NK-92 treated with Interleukin-12 subunit alpha and Interleukin-12 subunit beta, amount 100 ng/mL, for 24 hours (cell line): ENCODE results near the gene IGF1R.

ENCODE experiments used
- DNase-seq: peaks from one replicate; lab custom pipeline; 2025; lab: John Stamatoyannopoulos, UW

Gene IGF1R

DNA sequence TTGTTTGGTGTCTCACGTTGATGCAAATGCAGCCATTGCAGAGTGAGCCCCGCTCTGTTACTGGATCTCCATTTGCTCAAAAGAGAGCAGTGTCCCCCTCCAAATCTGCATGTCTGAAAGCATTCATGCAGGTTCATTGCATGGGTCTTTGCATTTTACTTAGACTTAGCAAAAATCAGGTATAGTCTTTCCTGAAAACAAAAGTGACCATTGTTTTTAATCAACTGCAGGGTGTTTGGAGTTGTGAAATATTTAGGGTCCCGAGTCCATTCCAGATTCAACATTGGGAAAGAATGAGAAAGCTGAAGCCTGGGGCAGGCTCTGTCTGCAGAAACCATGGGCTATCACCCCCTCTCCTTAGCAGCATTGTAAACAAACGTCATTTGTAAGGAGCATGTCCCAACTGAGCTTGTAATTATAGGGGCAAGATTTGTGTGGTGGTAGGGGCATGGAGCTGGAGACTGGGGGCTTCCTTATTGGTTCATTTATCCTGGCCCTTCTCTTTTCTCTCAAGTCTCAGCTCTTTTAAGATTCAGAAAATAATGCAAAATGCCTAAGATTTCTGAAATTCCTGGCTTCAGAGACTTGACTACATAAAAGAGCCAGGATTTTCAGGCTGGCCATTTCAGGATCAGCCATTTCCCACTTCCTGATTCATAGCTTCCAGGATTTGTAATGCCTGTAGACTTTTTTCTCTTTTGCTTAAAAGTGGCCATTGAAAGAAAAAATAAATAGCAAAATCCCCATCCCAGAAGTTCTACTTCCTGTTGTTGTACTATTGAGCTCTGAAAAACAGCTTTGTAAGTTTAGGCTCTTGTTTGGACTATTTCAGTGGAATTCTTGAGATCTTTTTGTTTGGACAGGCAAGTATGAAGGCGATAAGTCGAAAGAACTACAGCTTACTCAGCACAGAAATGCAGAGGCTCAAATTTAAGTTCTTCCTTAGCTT lies 23.0 kb downstream of the IGF1R start:
- DNase-seq: no peak

DNA sequence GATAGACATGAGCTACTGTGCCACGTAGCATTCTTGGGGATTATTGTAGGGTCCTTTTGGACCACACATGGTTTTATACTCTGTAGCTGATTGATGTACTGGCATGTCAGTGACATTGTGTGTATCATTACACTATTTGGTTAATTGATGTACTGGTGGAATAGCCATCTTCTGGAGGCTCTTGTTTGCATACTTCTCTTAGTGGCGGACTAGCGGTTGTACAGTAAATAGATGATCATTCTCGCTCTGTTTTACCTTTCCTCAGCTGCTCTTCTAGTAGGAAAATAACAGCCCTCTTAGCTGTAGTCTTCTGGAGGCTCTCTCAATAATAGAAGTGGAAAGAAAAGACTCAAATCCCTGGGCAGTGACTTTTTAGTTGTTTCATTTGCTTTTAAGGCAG lies 24.8 kb downstream of the IGF1R start:
- no peak for DNase-seq

DNA sequence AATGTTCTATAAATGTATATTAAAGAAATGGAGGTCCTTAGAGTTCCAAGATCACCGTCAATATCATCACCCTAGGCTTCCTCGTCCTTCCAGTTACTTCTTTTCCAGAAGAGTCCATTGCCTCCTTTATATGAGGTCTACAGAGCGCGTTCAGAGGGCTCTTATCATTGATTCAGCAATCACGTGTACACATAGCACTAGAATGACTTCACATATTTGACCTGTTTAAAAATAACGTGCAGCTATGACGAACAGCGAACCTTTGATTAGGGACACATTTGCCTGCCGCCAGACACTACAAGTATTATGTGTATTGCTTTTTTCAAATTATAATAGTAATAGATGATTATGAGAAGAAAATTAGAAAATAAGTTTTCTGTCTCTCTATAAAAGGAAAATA lies 26.0 kb downstream of the IGF1R start:
- DNase-seq: no peak

DNA sequence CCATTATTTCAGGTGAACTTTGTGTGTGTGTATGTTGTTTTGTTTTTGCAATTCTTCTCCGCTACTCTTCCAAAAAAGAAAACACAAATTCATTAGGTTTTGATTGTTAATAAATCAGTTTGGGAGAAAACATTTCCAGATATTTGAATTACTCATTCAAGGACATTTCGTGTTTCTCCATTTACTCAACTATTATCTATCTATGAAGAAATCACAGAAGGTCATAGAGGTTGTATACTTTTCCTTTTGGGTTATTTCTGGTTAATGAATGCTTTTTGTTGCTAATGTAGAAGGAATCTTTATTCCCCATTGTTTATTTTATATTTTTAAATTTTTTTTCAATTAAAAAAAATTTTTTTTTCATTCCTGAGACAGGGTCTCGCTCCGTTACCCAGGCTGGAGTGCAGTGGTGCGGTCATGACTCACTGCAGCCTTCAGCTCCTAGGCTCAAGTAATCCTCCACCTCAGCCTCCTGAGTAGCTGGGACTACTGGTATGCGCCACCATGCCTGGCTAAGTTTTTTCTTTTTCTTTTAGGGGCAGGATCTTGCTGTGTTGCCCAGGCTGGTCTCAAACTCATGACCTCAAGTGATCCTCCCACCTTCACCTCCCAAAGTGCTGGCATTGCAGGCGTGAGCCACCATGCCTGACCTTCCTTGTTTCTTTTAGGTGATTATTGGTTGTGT lies 28.4 kb downstream of the IGF1R start:
- no peak for DNase-seq

DNA sequence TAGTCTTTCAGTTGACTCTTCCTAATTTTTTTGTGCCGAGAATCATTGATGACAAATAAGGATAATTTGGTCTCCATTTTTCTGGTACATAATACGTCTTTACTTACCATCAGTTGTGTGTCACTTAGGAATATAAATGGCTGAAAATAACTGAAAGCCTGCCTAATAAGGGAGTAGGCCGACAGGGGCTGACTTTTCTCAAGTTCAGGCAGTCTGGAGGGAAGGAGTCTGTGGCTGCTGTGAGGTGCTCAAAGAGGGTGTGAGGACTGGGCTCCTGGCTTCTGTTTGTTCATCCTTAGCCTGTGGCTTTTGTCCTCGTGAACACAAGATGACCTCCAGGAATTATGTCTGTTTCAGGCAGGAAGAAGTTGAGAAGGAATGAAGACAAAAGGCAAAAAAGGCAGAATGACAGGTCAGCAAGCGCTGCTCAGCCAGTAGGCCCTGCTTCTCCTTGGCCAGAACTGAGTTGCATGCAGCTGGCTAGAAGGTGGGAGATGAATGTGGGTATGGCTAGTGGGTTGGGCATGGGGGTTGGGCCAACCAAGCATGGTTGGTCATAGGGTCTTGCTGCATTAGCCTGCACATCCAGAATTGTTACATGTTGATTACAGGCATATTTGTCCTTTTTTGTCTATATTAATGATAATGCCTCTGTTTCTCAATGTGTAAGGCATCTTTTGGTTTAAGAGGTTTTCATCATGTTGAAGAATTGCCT lies 29.2 kb downstream of the IGF1R start:
- DNase-seq: no peak

DNA sequence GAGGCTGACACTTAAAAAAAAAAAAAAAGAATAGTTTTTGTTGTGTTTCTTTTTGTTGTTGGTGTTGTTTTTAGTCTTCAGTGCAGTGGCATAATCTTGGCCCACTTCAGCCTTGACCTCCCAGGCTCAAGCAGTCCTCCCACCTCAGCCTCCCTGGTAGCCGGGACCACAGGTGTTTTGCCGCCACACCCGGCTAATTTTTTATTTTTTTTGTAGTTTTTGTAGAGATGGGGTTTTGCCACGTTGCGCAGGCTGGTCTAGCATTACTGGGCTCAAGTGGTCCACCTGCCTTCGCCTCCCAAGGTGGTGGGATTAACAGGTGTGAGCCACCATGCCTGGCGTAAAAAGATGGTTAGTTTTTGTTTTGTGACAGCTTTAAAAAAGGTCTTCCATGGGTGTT lies 30.1 kb downstream of the IGF1R start:
- no peak for DNase-seq

DNA sequence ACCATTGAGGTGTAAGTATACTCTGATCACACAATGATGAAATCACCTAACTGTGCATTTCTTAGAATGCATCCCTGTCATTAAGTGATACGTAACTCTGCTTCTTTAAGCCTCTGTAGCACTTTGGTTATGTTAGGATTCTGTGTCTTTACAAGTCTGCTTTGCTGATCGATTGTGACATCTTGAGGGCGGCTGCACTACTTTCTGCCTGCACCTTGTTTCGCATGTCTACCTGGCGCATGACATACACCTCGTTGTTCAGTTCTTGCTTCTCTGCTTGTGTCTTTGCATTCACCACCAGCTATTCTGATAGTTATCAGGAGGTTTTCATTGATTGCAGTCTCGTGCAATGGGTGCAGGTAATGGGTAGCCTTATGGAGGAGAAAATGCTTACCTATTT lies 32.7 kb downstream of the IGF1R start:
- no peak for DNase-seq

DNA sequence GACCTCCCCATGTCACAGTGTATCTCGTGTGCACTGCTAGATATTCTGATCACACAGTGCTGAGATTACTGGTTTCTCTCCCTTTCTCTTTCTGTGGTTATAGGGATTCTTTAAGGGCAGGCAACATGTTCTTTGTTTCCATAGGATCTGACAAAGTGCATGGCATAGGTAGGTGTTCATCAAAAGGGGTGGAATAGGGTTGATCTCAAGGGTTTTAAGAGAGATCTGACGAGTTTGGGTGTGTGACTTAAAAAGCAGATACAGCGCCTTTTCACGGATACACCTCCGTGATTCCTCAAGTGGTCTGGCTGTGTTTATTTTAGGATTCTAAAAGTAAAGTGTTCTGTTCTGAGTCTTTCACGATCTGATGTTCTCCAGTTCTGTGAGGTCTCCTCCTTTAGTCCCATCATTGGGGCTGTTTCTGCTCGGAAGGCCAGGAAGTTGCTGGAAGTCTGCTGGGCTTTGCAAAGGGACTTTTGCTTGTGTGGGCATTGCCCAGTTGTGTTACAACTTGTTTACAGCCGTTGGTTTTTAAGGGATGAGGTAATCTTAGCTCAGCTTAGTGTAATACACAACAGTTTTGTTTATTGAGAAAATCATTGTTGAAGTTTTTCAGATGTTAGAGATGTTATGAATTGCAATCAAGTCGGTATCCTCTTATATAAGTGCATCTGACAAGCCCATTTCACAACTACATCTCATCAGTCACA lies 34.8 kb downstream of the IGF1R start:
- DNase-seq: no peak

DNA sequence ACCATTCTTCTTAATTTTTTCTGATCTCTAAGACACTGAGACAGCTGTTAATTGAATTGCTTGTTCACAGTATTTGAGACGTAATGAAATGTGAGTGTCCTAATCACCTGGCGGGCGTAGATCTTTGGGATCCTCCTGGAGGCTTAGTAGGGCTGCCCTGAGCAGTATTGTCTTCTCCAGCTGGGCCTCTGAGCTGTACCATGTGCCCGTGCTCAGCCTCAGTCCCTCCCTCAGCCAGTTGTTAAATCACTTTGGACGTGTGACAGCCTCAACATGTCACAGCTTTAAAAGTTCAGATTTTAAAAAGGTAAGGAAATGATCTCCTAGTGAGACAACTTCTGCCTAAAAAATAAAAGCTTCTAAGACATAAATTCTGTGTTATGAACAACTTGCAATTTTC lies 35.5 kb downstream of the IGF1R start:
- no peak for DNase-seq

DNA sequence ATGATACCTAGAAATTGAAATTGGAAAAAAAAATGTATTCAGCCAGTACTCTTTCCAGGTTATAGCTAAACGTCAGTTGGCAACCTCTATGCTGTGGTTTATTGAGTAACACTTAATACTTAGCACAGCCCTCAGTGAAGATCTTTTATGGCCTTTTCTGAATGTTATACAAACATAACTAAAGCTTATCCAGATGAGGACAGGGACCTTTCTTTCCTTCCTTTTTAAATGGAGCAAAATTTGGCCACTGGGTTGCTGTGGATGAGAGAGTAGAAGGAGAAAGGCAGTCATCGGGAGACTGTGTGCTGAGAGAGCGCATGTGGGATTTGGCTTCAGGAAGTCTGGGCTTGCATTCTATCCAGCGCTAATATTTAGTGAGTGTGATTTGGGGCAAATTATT lies 36.1 kb downstream of the IGF1R start:
- DNase-seq: no peak

DNA sequence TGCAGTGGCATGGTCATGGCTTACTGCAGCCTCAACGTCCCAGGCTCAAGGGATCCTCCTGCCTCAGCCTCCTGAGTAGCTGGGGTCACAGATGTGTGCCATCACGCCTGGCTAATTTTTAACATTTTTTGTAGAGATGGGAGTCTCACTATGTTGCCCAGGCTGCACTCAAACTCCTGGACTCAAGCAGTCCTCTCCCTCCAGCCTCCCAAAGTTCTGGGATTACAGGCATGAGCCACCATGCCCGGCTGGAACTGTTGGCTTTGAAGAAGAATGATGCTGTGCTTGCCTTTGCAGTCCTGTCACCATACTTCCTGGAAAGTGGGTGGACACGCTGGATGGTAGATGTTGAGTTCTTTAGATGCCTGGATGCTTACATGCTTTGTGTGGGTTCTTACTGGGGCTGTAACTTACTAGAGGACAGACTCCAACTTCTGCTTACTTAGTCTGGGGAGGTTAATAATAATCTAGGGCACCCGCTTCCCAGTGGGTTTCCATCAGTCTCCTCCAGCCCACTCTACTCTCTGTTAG lies 36.7 kb downstream of the IGF1R start:
- DNase-seq: no peak

DNA sequence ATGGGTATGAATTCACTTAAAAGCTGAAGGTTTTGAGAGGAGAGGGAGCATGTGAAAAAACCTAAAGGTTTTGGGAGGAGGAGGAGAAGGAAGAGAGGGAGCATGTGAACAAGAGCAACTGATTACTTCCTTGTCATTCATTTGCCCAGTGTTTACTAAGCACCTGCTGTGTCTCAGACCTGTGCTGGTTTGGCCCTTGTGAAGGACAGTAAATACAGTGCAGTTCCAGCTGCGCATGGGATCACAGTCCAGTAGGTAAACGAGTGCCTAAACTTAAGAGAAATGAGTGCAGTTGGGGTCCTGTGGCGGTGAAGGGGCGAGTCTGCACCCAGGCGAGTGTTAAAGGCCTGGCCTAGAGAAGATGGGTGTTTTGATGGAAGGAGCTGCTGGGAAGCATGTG lies 38.6 kb downstream of the IGF1R start:
- DNase-seq: no peak

DNA sequence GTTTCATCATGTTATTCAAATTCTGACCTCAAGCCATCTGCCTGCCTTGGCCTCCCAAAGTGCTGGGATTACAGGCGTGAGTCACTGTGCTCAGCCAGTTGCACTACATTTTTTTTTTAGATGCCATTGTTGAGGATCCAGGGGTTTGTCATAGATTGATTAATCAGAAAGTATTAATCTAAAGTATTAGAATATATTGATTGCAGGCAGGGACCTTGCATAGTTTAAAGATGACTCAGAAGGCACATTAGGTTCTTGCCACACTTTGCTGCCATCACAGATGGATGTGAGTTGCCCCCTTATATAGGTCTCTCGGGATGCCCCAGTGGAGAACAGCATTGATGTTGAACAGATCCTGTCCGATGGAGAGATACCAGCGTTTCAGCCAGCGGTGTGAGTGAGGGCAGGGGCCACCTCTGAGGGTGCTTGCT lies 41.1 kb downstream of the IGF1R start:
- no peak for DNase-seq

DNA sequence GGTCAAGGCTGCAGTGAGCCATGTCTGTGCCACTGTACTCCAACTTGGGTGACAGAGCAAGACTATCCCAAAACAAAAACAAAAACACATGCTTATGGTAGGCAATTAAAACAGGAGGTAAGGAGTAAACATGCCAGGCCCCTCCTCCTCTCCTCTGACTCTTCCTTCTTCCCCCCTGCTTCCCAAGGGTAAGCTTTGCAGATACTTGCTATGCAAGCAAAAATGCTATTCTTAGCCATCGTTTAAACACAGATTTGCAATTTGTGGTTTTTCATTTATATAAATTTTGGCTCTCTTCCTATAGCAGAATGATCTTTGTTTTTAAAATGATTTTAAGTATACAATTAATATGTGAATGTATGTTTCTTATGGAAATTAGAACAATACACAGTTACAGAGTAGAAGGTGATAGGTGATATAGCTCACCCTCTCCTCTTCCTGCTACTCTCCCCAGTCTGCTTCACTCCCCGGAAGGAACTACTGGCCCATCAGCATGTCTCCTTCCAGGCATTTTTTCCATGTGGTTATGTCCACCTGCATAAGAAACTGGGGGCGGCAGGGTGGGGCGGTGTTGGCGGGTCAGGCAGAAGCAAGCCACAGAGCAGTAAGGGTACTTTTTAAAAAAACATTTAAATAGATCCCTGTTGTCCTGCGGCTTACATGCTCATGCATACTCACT lies 42.1 kb downstream of the IGF1R start:
- DNase-seq: no peak

DNA sequence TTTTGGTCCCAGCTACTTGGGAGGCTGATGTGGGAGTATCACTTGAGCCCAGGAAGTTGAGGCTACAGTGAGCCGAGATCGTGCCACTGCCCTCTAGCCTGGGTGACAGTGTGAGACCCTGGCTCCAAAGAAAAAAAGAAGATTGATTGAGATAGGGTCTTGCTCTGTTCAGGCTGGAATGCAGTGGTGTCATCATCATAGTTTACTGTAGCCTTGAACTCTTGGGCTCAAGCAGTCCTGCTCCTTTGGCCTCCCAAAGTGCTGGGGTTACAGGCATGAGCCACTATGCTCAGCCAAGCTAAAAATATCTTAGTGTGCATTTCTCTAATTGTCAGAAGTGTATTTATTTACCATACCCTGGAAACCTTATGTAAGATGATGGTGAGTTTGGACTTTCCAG lies 43.9 kb downstream of the IGF1R start:
- DNase-seq: no peak

DNA sequence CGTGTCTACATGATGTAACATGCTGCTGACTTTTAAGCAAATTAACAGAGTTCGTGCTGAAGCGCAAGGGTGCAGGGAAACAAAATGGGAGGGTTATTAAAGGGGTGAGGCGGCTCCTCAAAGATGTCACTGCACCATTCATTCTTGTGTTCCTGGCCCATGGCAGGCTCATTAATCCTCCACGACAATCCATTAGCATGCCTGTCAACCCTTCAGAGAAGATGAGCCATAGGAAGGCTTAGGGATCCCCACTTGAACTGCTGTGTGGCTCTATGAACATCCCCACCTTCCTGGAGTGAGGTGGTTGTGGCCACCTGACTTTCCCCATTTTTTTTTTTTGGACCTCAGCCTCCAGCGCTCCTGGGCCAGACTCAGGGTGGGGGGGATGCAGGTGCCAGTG lies 45.8 kb downstream of the IGF1R start:
- no peak for DNase-seq

DNA sequence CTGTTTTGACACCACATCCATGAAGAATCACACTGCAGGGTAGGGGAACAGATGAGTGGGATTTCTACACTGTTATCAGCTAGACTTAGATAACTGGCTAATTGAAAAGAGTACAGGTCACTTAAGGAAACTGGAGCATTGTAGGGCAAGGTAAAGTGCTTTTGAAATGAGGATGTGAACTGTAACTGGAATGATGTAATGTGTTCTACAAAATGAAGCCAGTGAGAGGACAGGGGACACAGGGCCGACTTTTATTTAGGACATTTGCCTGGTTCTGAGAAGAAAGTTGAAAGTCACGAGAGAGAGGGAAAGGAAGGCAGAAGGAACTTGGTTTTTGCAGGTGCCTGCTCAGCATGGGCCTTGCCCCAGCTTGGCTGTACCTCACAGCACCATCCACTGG lies 50.5 kb downstream of the IGF1R start:
- no peak for DNase-seq

DNA sequence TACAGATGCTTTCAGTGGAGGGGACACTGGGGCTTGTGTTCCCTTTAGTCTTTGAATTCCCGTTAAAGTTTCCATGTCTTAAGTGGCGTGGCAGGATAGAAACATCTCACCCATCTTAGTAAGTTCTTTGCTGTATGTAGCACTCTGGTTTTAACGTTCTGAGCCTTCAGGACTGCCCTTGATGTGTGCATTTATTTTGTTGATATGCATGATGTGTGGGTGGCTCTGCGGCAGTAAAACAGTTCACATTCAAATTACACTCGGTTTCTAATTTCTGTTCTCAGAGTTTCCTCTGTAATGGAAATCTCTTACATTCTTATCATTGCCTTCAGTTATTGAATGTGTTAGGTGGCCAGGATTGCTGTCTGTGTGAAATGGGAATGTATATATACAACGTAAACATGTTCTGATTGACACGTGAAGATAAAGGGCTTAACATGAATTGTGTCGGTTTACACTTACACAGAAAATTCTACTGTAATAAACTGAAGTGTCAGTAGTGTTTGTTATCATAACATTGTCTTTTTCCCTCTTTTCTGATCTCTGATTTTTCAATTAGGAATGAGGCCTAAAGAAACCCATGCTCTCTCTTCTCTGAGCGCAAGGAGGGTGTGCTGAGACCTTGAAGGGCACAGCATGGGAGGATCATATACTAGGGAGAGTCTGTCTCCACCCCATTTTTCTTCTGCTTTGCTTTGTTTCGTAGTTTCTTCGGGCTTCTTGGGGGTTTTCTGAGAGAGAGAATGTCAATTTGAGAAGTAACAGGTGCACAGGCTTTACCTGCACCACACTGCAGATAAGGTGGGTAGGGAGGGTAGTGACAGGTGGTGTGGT lies 51.5 kb downstream of the IGF1R start:
- DNase-seq: no peak

DNA sequence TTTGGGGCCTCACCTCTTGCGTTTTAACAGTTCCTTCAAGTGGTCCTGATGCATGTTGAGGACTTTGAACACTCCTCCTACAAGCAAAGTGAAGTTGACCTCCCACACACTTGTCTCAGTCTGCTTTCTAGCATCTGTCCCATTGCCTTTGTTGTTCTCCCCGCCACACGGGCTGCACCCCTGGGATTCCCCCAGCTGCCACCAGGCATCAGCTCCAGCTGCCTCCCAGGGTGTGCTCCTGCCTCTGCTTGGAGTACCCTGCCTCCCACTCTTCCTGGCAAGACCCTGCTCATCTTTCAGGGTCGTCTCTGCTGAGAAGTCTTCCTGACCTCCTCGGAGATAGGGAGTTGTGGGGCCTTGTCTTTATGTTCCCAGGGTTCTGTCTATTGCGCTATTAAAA lies 52.2 kb downstream of the IGF1R start:
- no peak for DNase-seq

DNA sequence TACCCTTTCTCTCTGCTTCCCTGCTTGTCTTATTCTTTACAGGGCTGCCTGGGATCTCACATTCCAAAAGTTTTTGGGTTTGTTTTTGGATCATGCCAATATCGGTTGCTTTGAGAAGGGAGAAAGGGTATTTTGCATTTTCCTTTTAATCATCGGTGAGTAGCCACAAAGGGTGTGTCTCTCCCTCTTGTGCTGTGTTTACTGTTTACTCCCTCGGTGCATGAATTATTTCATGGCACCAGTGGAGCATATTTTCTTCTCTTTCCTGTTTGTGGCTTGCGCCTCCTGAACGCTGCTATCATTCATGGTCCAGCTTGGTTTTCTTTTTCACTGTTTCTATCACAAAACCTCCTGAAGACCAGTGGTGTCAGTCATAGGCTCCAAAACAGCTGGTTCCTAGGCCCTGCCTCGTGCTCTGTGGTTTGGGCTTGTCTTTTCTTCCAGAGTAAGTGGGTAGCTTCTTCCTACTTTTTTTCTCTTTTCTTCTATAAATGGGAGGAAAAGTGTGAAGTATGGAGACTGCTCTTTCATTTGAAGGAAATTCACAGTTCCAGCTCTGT lies 54.9 kb downstream of the IGF1R start:
- no peak for DNase-seq
